Endodermal cell (in vitro differentiated cells): ENCODE data around the gene SHCBP1. TPM values are rescaled to one million over a fixed set of nuclear protein-coding genes. Genes with fewer than 3 reads are reported as not detected.

Experiments
- DNase-seq: peaks from one replicate; pipeline ENCODE4 v3.0.0-alpha.2; 2017
- H3K27ac ChIP-seq: 2 replicates; pipeline ENCODE4 v1.5.1; 2013; ENCODE audit warnings: mild to moderate bottlenecking, low read depth, low read length, moderate library complexity
- H3K27me3 ChIP-seq: 2 replicates; pipeline ENCODE4 v1.6.1; 2013; ENCODE audit warnings: mild to moderate bottlenecking, low read length, moderate library complexity; ENCODE audit not compliant: insufficient read depth, control insufficient read depth, poor library complexity, severe bottlenecking
- H3K36me3 ChIP-seq: 2 replicates; pipeline ENCODE4 v1.7.0; 2013; ENCODE audit warnings: mild to moderate bottlenecking, low read length, moderate library complexity; ENCODE audit not compliant: control insufficient read depth, insufficient read depth
- H3K4me1 ChIP-seq: one replicate; pipeline ENCODE4 v1.7.0; 2013; ENCODE audit warnings: low read length; ENCODE audit not compliant: control insufficient read depth, insufficient read depth
- H3K4me3 ChIP-seq: 2 replicates; pipeline ENCODE4 v1.5.1; 2013; ENCODE audit warnings: mild to moderate bottlenecking, low read length, moderate library complexity
- H3K9ac ChIP-seq: 2 replicates; pipeline ENCODE4 v1.6.1; 2013; ENCODE audit warnings: mild to moderate bottlenecking, low read length, moderate library complexity; ENCODE audit not compliant: poor library complexity, severe bottlenecking; ENCODE audit errors: extremely low read depth
- H3K9me3 ChIP-seq: 2 replicates; pipeline ENCODE4 v1.6.1; 2013; ENCODE audit warnings: mild to moderate bottlenecking, low read length, moderate library complexity; ENCODE audit not compliant: control insufficient read depth
- H3K27ac Mint-ChIP-seq: 2 replicates; pipeline ENCODE4 v1.8.0; 2020; ENCODE audit warnings: mixed read lengths
- H3K27me3 Mint-ChIP-seq: 2 replicates; pipeline ENCODE4 v1.8.0; 2021; ENCODE audit warnings: mild to moderate bottlenecking, mixed read lengths; ENCODE audit not compliant: insufficient read depth
- H3K36me3 Mint-ChIP-seq: 2 replicates; pipeline ENCODE4 v1.8.0; 2020; ENCODE audit warnings: low read depth, mixed read lengths
- H3K4me1 Mint-ChIP-seq: 2 replicates; pipeline ENCODE4 v1.8.0; 2020; ENCODE audit warnings: mixed read lengths
- H3K4me3 Mint-ChIP-seq: 2 replicates; pipeline ENCODE4 v1.8.0; 2020; ENCODE audit warnings: mild to moderate bottlenecking, moderate library complexity, mixed read lengths
- H3K9me3 Mint-ChIP-seq: 2 replicates; pipeline ENCODE4 v1.8.0; 2020; ENCODE audit warnings: mild to moderate bottlenecking, mixed read lengths
- WGBS, 2 experiments: methylation state at CpG; one replicate each; pipeline versions ENCODE4 v1.1.5 to v1.1.7; 2013; ENCODE audit warnings: missing lambda C conversion rate in 2 of 2, mixed read lengths in 1 of 2; ENCODE audit not compliant: insufficient coverage in 1 of 2, insufficient read length in 1 of 2; 5-methylcytosine and 5-hydroxymethylcytosine counted together
- total RNA-seq, 2 donors: library from RNA; stranded (reverse); fragmentation: NEBNext Ultra II Directional in 1 of 2; extraction: Animal tissue kit (Norgen Biotek cat#: 25700) in 1 of 2; gene quantifications; 2 replicates in 1 of 2; 3 replicates in 1 of 2; pipeline ENCODE4 v1.2.1, GENCODE V29; 2021
- TF ChIP-seq, protein P1 (sequence below): fragments of 200-600 bp; sonication (generic); conservative IDR thresholded peaks from 2 replicates; pipeline ENCODE4 v1.5.0; 2021; ENCODE audit warnings: antibody characterized with exemption, mild to moderate bottlenecking

The SHCBP1 gene
- total RNA-seq, 2 donors from 2014 or later = 15.1 to 17.2 TPM

DNA sequence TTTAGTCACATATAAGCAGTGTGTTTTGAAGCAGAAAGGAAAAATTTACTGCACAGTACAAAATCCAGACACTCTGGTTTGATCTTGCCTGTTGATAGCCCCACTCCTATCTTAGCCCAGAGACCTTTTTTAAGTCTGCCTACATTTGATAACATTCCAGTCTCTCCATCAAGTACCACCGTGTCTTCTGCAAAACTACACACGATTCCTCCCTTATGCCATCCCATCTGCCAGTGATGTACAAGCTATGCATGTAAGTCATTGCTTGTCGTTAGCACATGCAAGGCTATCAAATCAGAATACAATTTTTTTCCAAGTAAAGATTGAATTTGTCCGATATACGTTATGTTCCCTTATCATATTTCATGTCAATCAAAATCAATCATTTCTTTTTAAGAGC, 14.9 kb downstream of the SHCBP1 start:
- H3K9me3 Mint-ChIP-seq = no peaks in the 10 kb centered on the region
- Histone ChIP-seq H3K27ac (no peak overlapping the region), H3K4me1 (no peaks in the 10 kb centered on the region), H3K36me3 (peaks cover 57% of the 10 kb centered on the region), H3K9me3 (no peaks in the 10 kb centered on the region), H3K4me3 (no peak overlapping the region), H3K27me3 (no peaks in the 10 kb centered on the region), H3K9ac (no peak overlapping the region)
- peaks cover 44% of the 10 kb centered on the region for H3K36me3 Mint-ChIP-seq
- WGBS, 2 experiments = 93 to 94% methylated on average over 5 of the region's 5 CpGs
- no peak overlapping the region for H3K4me3 Mint-ChIP-seq
- TF ChIP-seq, protein P1, sequence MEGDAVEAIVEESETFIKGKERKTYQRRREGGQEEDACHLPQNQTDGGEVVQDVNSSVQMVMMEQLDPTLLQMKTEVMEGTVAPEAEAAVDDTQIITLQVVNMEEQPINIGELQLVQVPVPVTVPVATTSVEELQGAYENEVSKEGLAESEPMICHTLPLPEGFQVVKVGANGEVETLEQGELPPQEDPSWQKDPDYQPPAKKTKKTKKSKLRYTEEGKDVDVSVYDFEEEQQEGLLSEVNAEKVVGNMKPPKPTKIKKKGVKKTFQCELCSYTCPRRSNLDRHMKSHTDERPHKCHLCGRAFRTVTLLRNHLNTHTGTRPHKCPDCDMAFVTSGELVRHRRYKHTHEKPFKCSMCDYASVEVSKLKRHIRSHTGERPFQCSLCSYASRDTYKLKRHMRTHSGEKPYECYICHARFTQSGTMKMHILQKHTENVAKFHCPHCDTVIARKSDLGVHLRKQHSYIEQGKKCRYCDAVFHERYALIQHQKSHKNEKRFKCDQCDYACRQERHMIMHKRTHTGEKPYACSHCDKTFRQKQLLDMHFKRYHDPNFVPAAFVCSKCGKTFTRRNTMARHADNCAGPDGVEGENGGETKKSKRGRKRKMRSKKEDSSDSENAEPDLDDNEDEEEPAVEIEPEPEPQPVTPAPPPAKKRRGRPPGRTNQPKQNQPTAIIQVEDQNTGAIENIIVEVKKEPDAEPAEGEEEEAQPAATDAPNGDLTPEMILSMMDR = no peak
- DNase-seq = no peak
- no peaks in the 10 kb centered on the region for H3K4me1 Mint-ChIP-seq
- H3K27ac Mint-ChIP-seq = no peak overlapping the region
- no peaks in the 10 kb centered on the region for H3K27me3 Mint-ChIP-seq

DNA sequence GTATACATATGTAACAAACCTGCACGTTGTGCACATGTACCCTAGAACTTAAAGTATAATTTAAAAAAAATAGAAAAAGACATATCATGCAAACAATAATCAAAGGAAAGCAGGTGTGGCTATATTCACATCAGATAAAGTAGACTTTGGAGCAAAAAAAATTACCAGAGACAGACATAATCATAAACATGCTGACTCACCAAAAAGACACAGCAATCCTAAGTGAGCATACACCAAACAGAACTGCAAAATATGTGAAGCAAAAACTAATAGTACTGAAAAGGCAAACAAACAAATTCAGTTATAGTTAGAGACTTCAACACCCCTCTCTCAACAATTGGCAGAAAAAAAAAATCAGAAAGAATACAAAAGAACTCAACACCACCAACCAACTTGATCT, 29.9 kb downstream of the SHCBP1 start:
- no peak for DNase-seq
- peaks cover 33% of the 10 kb centered on the region for H3K36me3 ChIP-seq
- peaks cover 11% of the 10 kb centered on the region for H3K9me3 ChIP-seq
- TF ChIP-seq, protein P1 = no peak
- no peak overlapping the region for H3K9ac ChIP-seq
- Mint-ChIP-seq H3K4me1 (no peaks in the 10 kb centered on the region), H3K9me3 (peaks cover 7% of the 10 kb centered on the region), H3K27me3 (no peaks in the 10 kb centered on the region), H3K36me3 (peaks cover 53% of the 10 kb centered on the region), H3K27ac (no peak overlapping the region), H3K4me3 (no peak overlapping the region)
- no peak overlapping the region for H3K27ac ChIP-seq
- H3K4me1 ChIP-seq = no peaks in the 10 kb centered on the region
- no CpG with 5 or more reads among the region's 1 CpG for WGBS, 2 experiments
- H3K4me3 ChIP-seq = no peak overlapping the region
- H3K27me3 ChIP-seq = no peaks in the 10 kb centered on the region

DNA sequence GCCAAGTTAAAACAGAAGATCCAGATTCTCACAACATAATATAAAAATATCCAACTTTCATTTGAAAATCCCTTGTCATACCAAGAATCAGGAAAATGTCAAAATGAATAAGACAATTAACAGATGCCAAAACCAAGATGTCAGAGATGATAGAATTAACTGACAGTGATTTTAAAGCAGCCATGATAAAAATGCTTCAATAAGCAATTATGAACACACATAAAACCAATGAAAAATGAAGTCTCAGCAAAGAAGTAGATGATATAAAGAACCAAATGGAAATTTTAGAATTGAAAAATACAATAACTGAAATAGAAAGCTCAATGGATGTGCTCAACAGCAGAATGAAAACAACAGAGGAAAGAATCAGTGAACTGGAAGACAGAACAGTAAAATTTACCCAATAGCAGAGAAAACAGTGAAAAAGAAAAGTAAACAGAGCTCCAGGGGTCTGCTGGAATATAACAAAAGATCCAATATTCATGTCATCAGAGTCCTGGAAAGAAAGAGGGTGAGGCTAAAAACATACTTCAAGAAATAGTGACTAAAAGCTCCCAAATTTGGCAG, 35.1 kb downstream of the SHCBP1 start:
- Mint-ChIP-seq H3K9me3 (peaks cover 6% of the 10 kb centered on the region), H3K36me3 (peaks cover 55% of the 10 kb centered on the region), H3K4me1 (no peaks in the 10 kb centered on the region), H3K4me3 (no peak overlapping the region), H3K27ac (no peak overlapping the region), H3K27me3 (no peaks in the 10 kb centered on the region)
- H3K27ac ChIP-seq = no peak overlapping the region
- no peaks in the 10 kb centered on the region for H3K27me3 ChIP-seq
- H3K9ac ChIP-seq = no peak overlapping the region
- TF ChIP-seq, protein P1 = no peak
- no peaks in the 10 kb centered on the region for H3K4me1 ChIP-seq
- no peak for DNase-seq
- no peak overlapping the region for H3K4me3 ChIP-seq
- peaks cover 12% of the 10 kb centered on the region for H3K9me3 ChIP-seq
- H3K36me3 ChIP-seq = peaks cover 47% of the 10 kb centered on the region
